Endodermal cell (in vitro differentiated cells): Measurements from ENCODE around the gene CBFA2T3. TPM values are rescaled to one million over a fixed set of nuclear protein-coding genes. Genes with fewer than 3 reads are reported as not detected.

Experiments
- DNase-seq: peaks from one replicate; pipeline ENCODE4 v3.0.0-alpha.2; 2017
- H3K27ac ChIP-seq: 2 replicates; pipeline ENCODE4 v1.5.1; 2013; ENCODE audit warnings: mild to moderate bottlenecking, low read depth, low read length, moderate library complexity
- H3K27me3 ChIP-seq: 2 replicates; pipeline ENCODE4 v1.6.1; 2013; ENCODE audit warnings: mild to moderate bottlenecking, low read length, moderate library complexity; ENCODE audit not compliant: insufficient read depth, control insufficient read depth, poor library complexity, severe bottlenecking
- H3K36me3 ChIP-seq: 2 replicates; pipeline ENCODE4 v1.7.0; 2013; ENCODE audit warnings: mild to moderate bottlenecking, low read length, moderate library complexity; ENCODE audit not compliant: control insufficient read depth, insufficient read depth
- H3K4me1 ChIP-seq: one replicate; pipeline ENCODE4 v1.7.0; 2013; ENCODE audit warnings: low read length; ENCODE audit not compliant: control insufficient read depth, insufficient read depth
- H3K4me3 ChIP-seq: 2 replicates; pipeline ENCODE4 v1.5.1; 2013; ENCODE audit warnings: mild to moderate bottlenecking, low read length, moderate library complexity
- H3K9ac ChIP-seq: 2 replicates; pipeline ENCODE4 v1.6.1; 2013; ENCODE audit warnings: mild to moderate bottlenecking, low read length, moderate library complexity; ENCODE audit not compliant: poor library complexity, severe bottlenecking; ENCODE audit errors: extremely low read depth
- H3K9me3 ChIP-seq: 2 replicates; pipeline ENCODE4 v1.6.1; 2013; ENCODE audit warnings: mild to moderate bottlenecking, low read length, moderate library complexity; ENCODE audit not compliant: control insufficient read depth
- H3K27ac Mint-ChIP-seq: 2 replicates; pipeline ENCODE4 v1.8.0; 2020; ENCODE audit warnings: mixed read lengths
- H3K27me3 Mint-ChIP-seq: 2 replicates; pipeline ENCODE4 v1.8.0; 2021; ENCODE audit warnings: mild to moderate bottlenecking, mixed read lengths; ENCODE audit not compliant: insufficient read depth
- H3K36me3 Mint-ChIP-seq: 2 replicates; pipeline ENCODE4 v1.8.0; 2020; ENCODE audit warnings: low read depth, mixed read lengths
- H3K4me1 Mint-ChIP-seq: 2 replicates; pipeline ENCODE4 v1.8.0; 2020; ENCODE audit warnings: mixed read lengths
- H3K4me3 Mint-ChIP-seq: 2 replicates; pipeline ENCODE4 v1.8.0; 2020; ENCODE audit warnings: mild to moderate bottlenecking, moderate library complexity, mixed read lengths
- H3K9me3 Mint-ChIP-seq: 2 replicates; pipeline ENCODE4 v1.8.0; 2020; ENCODE audit warnings: mild to moderate bottlenecking, mixed read lengths
- WGBS, 2 experiments: methylation state at CpG; one replicate each; pipeline versions ENCODE4 v1.1.5 to v1.1.7; 2013; ENCODE audit warnings: missing lambda C conversion rate in 2 of 2, mixed read lengths in 1 of 2; ENCODE audit not compliant: insufficient coverage in 1 of 2, insufficient read length in 1 of 2; 5-methylcytosine and 5-hydroxymethylcytosine counted together
- total RNA-seq, 2 donors: library from RNA; stranded (reverse); fragmentation: NEBNext Ultra II Directional in 1 of 2; extraction: Animal tissue kit (Norgen Biotek cat#: 25700) in 1 of 2; gene quantifications; 2 replicates in 1 of 2; 3 replicates in 1 of 2; pipeline ENCODE4 v1.2.1, GENCODE V29; 2021
- TF ChIP-seq, protein P1 (sequence below): fragments of 200-600 bp; sonication (generic); conservative IDR thresholded peaks from 2 replicates; pipeline ENCODE4 v1.5.0; 2021; ENCODE audit warnings: antibody characterized with exemption, mild to moderate bottlenecking

The CBFA2T3 gene
- total RNA-seq, 2 donors from 2014 or later: 1.0 to 3.1 TPM

DNA sequence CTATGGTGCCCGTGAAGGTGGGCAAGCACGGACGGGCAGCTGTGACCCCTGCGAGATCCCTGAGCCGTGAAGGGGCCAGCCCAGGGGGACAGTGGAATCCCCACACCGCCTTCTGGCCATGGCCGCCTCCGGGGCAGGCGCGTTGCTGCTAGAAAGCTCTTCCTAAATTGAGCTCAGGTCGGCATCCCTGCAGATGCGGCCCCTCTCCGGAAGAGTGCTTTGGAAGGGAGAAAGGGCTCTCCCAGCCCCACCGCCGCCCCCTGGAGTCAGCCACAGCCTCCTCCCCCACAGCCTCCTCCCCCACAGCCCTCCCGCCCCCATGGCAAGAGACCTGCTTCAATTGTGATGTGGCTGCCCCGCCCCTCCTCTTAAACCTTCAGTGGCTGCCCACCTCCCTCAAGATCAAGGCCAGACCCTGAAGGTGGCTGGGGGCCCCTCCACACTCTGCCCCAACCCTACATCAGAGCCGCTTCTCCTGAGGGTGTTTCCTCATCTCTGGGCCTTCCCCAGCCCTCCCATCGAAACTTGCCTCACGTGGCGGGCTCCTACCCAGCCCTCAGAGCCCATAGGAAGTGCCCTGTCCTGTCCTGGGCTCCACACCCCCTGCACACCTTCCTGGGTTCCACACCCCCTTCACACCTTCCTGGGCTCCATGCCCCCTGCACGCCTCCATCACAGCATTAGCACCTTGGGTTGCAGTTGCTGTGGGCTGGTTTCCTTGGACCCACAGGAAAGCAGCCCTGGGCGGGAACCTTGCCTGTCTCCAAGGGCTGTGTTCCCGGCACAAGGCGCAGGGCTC lies 5.5 kb upstream of the CBFA2T3 start:
- no peak overlapping the region for H3K27ac Mint-ChIP-seq
- H3K27me3 ChIP-seq: no peaks in the 10 kb centered on the region
- WGBS, 2 experiments: 90 to 92% methylated on average over 13 to 22 of the region's 25 CpGs

DNA sequence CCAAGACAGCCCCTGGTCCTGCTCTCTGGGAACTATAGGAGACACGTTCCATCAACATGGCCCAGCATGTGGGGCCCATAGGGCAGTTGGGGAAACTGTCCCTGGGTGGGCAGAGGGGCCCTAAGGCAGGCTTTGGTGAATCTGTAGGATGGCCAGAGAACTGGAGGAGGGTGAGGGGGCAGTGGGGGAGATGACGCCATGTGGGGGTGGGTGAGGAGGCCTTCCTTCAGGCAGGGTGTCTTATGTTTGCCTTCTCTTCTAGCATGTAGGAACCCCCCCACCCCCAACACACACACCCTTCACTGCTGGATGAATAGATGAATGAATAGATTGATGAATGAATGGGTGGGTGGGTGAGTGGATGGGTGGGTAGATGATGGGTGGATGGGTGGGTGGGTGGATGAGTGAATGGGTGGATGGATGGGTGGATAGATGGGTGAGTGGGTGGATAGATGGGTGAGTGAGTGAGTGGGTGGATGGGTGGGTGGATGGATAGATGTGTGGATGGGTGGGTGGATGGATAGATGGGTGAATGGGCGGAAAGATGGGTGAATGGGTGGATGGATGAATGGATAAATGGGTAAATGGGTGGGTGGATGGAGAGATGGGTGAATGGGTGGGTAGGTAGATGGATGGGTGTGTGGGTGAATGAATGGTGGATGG lies 2.5 kb upstream of the CBFA2T3 start:
- TF ChIP-seq, protein P1, sequence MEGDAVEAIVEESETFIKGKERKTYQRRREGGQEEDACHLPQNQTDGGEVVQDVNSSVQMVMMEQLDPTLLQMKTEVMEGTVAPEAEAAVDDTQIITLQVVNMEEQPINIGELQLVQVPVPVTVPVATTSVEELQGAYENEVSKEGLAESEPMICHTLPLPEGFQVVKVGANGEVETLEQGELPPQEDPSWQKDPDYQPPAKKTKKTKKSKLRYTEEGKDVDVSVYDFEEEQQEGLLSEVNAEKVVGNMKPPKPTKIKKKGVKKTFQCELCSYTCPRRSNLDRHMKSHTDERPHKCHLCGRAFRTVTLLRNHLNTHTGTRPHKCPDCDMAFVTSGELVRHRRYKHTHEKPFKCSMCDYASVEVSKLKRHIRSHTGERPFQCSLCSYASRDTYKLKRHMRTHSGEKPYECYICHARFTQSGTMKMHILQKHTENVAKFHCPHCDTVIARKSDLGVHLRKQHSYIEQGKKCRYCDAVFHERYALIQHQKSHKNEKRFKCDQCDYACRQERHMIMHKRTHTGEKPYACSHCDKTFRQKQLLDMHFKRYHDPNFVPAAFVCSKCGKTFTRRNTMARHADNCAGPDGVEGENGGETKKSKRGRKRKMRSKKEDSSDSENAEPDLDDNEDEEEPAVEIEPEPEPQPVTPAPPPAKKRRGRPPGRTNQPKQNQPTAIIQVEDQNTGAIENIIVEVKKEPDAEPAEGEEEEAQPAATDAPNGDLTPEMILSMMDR: no peak
- Mint-ChIP-seq H3K4me3 (no peak overlapping the region), H3K27ac (no peak overlapping the region), H3K36me3 (no peaks in the 10 kb centered on the region), H3K4me1 (no peaks in the 10 kb centered on the region), H3K9me3 (no peaks in the 10 kb centered on the region), H3K27me3 (no peaks in the 10 kb centered on the region)
- H3K27ac ChIP-seq: no peak overlapping the region
- H3K9ac ChIP-seq: no peak overlapping the region
- H3K4me1 ChIP-seq: no peaks in the 10 kb centered on the region
- no peak overlapping the region for H3K4me3 ChIP-seq
- DNase-seq: no peak
- no peaks in the 10 kb centered on the region for H3K27me3 ChIP-seq
- 78 to 94% methylated on average over 2 of the region's 3 CpGs for WGBS, 2 experiments
- H3K9me3 ChIP-seq: no peaks in the 10 kb centered on the region
- H3K36me3 ChIP-seq: no peaks in the 10 kb centered on the region

More for the DNA sequence above, 5.5 kb upstream of the CBFA2T3 start:
- H3K36me3 ChIP-seq: no peaks in the 10 kb centered on the region
- no peak overlapping the region for H3K27ac ChIP-seq
- H3K4me3 ChIP-seq: no peak overlapping the region
- no peaks in the 10 kb centered on the region for H3K9me3 Mint-ChIP-seq
- no peaks in the 10 kb centered on the region for H3K4me1 ChIP-seq
- H3K36me3 Mint-ChIP-seq: no peaks in the 10 kb centered on the region
- DNase-seq: no peak
- no peak overlapping the region for H3K9ac ChIP-seq
- TF ChIP-seq, protein P1: no peak
- no peaks in the 10 kb centered on the region for H3K27me3 Mint-ChIP-seq
- H3K9me3 ChIP-seq: no peaks in the 10 kb centered on the region
- H3K4me1 Mint-ChIP-seq: no peaks in the 10 kb centered on the region
- no peak overlapping the region for H3K4me3 Mint-ChIP-seq

DNA sequence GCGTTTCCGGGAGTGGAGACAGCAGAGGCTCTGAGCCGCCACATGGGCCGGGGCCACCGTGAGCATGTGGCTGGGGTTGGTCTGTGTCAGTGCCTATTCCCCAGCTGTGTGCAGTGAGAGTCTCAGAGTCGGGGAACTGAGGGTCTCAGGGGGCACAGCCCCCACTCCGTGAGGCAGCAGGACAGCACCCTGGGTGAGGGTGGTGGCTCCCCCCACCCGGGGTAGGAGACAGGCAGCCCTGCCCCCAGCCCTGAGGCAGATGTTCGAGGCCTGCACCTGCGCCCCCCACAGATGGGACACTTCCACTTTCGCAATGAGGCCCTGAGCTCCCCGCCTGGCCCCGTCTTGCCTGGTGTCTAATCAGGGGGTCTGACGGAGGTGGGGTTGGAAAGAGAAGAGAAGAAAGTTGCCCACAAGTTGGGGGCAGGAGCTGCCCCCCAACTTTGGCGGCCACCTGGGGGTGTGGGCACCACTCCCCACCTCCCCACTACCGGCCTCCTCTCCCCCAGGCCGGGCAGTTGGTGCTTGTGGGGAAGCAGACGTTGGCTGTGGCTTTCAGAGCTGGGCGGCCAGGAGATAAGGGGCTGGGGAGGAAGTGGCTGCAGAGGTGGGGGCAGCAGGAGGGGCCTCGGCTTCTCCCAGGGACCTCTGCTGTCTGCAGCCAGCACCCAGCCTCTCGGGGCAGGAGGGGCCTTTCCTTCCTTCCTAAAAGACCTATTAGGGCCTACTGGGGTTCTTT lies 1.8 kb upstream of the CBFA2T3 start:
- no peaks in the 10 kb centered on the region for H3K36me3 ChIP-seq
- Mint-ChIP-seq H3K4me3 (no peak overlapping the region), H3K36me3 (no peaks in the 10 kb centered on the region), H3K27me3 (no peaks in the 10 kb centered on the region), H3K4me1 (no peaks in the 10 kb centered on the region), H3K27ac (no peak overlapping the region), H3K9me3 (no peaks in the 10 kb centered on the region)
- H3K27ac ChIP-seq: no peak overlapping the region
- no peaks in the 10 kb centered on the region for H3K4me1 ChIP-seq
- no peaks in the 10 kb centered on the region for H3K27me3 ChIP-seq
- no peaks in the 10 kb centered on the region for H3K9me3 ChIP-seq
- no peak overlapping the region for H3K4me3 ChIP-seq
- no peak overlapping the region for H3K9ac ChIP-seq
- no peak for DNase-seq
- WGBS, 2 experiments: 88 to 93% methylated on average over 10 to 20 of the region's 21 CpGs
- TF ChIP-seq, protein P1: no peak
